Ovary (tissue), 3 donors: ENCODE data around the gene CNTN5.

Source experiments
- EP300 ChIP-seq: sonication (generic); formaldehyde crosslinking; IDR thresholded peaks from one replicate; pipeline ENCODE4 v1.6.1; 2017; ENCODE audit warnings: antibody characterized with exemption
- POLR2A ChIP-seq: fragments of 450-650 bp; IDR thresholded peaks from one replicate; pipeline ENCODE4 v1.6.1; 2017; ENCODE audit warnings: antibody characterized with exemption, mild to moderate bottlenecking, moderate library complexity
- TF ChIP-seq, protein P1 (sequence below), 3 donors: fragments of 450-650 bp in 2 of 3; fragments of 200-600 bp in 1 of 3; IDR thresholded peaks; one replicate each; pipeline versions ENCODE4 v1.5.1 to v1.8.0; 2016 to 2022; ENCODE audit warnings: antibody characterized with exemption in 3 of 3, mild to moderate bottlenecking in 1 of 3
- donor health status: DM: no; HTN: no; CAD: no.

GRCh38 chr11:100356035-100356434 is 1335.3 kb downstream of the CNTN5 start:
- TF ChIP-seq, protein P1, sequence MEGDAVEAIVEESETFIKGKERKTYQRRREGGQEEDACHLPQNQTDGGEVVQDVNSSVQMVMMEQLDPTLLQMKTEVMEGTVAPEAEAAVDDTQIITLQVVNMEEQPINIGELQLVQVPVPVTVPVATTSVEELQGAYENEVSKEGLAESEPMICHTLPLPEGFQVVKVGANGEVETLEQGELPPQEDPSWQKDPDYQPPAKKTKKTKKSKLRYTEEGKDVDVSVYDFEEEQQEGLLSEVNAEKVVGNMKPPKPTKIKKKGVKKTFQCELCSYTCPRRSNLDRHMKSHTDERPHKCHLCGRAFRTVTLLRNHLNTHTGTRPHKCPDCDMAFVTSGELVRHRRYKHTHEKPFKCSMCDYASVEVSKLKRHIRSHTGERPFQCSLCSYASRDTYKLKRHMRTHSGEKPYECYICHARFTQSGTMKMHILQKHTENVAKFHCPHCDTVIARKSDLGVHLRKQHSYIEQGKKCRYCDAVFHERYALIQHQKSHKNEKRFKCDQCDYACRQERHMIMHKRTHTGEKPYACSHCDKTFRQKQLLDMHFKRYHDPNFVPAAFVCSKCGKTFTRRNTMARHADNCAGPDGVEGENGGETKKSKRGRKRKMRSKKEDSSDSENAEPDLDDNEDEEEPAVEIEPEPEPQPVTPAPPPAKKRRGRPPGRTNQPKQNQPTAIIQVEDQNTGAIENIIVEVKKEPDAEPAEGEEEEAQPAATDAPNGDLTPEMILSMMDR (IDR thresholded peaks at IDR 0.05), result no peak
- TF ChIP-seq EP300, result no peak
- no peak for TF ChIP-seq POLR2A
